SK-N-DZ (cell line): Measurements from ENCODE around the gene DZIP1L. TPM values are rescaled to one million over a fixed set of nuclear protein-coding genes. Genes with fewer than 3 reads are reported as not detected.
"Not testable (repeated sequence)": the region's sequence is repeated elsewhere in the genome, so short reads cannot be mapped to it uniquely, and the experiment has no call there.

Experiments used
- DNase-seq: peaks from one replicate; pipeline ENCODE4 v3.0.0-alpha.2; 2015; ENCODE audit warnings: low spot score
- polyA plus RNA-seq, 2 experiments: library from polyadenylated mRNA; depleted of rRNA; stranded (reverse); fragments of >200 nt; gene quantifications; 2 replicates each; pipeline ENCODE4 v1.2.3, GENCODE V29; 2014

The DZIP1L gene, protein sequence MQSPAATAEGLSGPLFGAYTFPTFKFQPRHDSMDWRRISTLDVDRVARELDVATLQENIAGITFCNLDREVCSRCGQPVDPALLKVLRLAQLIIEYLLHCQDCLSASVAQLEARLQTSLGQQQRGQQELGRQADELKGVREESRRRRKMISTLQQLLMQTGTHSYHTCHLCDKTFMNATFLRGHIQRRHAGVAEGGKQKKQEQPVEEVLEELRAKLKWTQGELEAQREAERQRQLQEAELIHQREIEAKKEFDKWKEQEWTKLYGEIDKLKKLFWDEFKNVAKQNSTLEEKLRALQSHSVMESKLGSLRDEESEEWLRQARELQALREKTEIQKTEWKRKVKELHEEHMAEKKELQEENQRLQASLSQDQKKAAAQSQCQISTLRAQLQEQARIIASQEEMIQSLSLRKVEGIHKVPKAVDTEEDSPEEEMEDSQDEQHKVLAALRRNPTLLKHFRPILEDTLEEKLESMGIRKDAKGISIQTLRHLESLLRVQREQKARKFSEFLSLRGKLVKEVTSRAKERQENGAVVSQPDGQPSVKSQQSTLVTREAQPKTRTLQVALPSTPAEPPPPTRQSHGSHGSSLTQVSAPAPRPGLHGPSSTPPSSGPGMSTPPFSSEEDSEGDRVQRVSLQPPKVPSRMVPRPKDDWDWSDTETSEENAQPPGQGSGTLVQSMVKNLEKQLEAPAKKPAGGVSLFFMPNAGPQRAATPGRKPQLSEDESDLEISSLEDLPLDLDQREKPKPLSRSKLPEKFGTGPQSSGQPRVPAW
- 13.0 and 19.9 TPM in 2 replicates for polyA plus RNA-seq (2014; cell fraction: cytosol; rRNA removed)
- polyA plus RNA-seq (2014; cell fraction: nucleus; rRNA removed): 24.2 and 24.4 TPM in 2 replicates

DNA sequence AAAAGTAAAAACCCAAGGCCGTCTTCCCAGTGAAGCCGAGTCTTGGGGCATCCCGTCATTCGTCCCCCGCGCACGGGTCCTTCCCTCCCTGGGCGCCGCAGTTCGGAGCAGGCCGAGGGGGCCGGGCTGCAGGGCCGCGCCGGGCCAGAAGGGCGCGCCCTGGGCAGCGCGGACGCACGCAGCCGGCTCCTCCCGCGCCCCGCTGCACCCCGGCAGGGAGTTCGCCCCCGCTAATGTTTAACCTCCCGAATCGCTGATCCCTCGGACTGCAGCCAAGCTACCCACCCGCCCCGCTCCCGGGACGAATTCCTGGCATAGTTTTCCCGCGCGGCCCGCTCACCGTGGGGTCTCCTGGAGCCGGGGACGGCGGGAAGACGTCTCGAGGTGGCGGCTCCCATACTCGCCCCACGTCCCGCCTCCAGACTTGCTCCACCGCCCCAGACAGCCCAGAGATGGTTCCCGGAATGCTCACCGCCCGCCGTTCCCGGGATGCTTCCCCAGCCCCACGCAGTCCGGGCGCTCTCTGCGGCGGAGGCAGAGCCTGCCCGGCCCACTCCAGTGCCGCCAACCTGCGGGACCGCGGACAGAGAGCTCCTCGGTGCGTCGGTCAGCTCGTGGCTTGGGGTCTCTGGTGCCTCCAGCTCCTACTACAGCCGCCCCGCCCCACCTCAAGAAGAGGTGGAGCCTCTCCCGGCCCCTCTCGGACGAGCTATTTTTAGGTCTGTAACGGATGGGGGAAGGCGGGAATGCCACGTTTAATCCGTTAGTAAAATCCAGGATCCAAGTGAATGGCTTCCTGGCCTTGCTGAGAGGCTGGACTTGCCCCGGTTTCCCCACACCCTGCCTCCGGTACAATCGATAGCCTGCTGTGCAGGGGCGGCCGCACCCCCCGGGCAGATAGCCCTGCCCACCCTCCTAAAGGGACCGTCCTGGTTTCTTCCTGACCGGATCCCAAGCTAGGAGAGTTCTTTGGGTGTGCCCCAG is at the start of gene DZIP1L:
TSS of gene DZIP1L (minus strand) at position 621 of the 984 bp plus-strand sequence. CDS start 11,637 bp downstream, outside the sequence.
- peak; percentile 82 for DNase-seq

DNA sequence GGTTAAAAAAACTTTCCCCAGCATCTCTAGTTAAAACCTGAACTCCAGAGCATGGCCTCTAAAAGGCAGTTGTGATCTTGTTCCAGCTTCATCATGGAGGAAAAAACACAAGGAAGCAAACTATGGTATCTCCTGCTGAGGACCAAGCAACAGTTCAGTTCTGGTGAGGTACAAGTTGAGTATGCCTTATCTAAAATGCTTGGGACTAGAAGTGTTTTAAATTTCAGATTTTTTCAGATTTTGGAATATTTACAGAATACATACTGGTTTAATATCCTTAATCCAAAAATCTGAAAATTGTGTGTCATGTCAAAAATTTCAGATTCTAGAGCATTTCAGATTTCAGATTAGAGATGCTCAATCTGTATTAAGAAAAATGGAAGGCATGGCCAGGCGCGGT is 49.7 kb upstream of the DZIP1L start:
- DNase-seq: no peak

- DNase-seq: no peak
These were observed 42.3 kb upstream of the DZIP1L start for GRCh38 chr3:138157743-138158142.

DNA sequence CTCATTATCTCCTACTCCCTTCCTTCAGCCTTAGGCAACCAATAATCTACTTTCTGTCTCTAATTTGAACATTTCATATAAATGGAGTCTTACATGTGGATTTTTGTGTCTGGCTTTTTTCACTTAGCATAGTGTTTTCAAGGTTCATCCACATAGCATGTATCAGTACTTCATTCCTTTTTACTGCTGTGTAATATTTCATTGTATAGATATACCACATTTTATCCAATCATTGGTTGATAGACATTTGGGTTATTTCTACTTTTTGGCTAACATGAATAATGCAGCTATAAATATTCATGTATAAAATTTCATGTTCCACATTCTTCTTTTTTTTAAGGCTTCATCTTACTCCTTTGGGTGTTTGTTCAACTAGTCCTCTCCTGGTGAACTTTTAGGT is 39.1 kb upstream of the DZIP1L start:
- DNase-seq: no peak

- DNase-seq: no peak
These were observed 33.1 kb upstream of the DZIP1L start for GRCh38 chr3:138148503-138148902.

DNA sequence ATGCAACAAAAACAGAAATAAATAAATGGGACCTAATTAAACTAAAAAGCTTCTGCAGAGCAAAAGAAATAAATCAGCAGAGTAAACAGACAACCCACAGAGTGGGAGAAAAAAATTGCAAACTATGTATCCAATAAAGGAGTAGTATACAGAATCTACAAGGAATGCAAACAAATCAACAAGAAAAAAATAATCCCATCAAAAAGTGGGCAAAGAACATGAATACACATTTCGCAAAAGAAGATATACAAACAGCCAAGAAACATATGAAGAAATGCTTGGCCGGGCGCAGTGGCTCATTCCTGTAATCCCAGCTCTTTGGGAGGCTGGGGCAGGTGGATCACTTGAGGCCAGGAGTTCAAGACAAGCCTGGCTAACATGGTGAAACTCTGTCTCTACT is 26.8 kb upstream of the DZIP1L start:
- DNase-seq: not testable (repeated sequence)

- no peak for DNase-seq
These were observed 25.5 kb upstream of the DZIP1L start for GRCh38 chr3:138140940-138141339.

DNA sequence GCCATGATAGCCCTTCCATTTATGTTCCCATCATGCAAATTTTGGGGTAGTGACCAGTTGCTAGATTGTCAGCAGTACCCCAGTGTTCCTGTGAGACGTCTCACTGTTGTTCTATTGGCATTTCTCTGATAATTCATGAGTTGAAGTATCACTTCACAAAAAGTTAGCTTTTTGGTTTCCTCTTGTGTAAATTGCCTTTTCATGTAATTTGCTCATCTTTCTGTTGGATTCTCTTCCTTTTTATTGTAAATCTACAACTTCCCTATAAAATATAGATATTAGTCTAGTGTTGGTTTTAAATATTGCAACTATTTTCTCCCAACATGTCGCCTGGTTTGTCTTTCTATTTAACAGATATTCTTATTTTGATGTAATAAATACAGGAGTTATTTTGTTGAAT is 24.3 kb upstream of the DZIP1L start:
- no peak for DNase-seq

DNA sequence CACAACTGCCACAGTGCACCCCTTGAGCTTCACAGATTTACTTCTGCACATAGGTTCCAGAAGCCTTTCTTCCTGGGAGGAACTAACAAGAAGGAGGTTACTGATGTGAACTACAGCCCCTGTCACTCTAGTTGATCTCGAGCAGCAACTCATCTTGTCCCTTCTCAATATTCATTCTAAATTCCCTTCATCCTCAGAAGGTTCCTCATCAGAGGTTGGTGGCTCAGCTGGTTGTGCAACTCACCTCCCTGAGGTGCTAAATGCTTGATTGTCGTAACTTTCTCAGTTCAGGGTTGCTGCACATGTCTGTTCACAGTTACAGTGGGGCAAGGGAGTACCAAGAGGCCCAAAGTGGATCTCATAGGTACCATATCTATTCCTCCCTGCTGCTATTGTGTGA is 22.5 kb upstream of the DZIP1L start:
- DNase-seq: no peak

GRCh38 chr3:138136201-138136600 is 20.8 kb upstream of the DZIP1L start:
- no peak for DNase-seq

- no peak for DNase-seq
These were observed 20.4 kb upstream of the DZIP1L start for GRCh38 chr3:138135833-138136194.

GRCh38 chr3:138135146-138135832 is 19.9 kb upstream of the DZIP1L start:
- no peak for DNase-seq

GRCh38 chr3:138132239-138132638 is 16.8 kb upstream of the DZIP1L start, which contains the start of gene A4GNT:
Gene A4GNT, minus strand, starts transcription at chr3:138132390. Its CDS starts 1,134 bp downstream, at chr3:138131256.
- DNase-seq: no peak

DNA sequence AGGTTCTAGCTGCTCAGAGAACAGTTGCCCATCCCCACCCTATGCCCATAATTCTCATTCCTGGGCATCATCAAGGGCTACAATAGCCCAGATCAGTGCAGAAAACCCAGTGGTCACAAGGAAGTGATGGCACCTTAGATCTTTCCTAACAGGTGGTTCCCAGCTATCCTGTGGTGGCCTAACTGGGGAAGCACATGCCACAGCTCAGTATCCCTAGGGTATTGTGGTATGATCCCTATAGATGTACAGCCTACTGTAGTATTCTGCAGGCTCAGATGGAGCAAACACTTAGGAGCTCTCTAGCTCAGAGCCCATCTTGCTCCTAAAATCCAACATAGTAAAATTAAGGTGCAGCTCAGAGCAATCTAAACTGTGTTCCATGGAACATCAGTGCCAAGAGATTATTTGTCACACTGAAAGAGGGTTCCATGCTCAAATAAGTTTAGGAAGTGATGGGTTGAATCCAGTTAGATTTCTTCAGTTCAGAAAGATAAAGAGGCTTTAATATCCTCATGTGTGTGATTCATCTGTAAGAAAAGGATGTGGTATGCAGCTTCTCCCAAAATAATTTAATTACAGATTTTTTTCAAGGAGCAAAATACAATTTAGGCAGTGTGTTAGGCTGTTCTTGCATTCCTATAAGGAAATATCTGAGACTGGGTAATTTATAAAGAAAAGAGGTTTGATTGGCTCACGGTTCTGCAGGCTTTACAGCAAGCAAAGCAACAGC is 12.4 kb upstream of the DZIP1L start:
- no peak for DNase-seq

GRCh38 chr3:138125548-138126221 is 10.3 kb upstream of the DZIP1L start:
- DNase-seq: peak; percentile 73

- DNase-seq: no peak
These were observed 9.4 kb upstream of the DZIP1L start for GRCh38 chr3:138124706-138125355.

- no peak for DNase-seq
These were observed 8.8 kb upstream of the DZIP1L start for GRCh38 chr3:138124188-138124587.

DNA sequence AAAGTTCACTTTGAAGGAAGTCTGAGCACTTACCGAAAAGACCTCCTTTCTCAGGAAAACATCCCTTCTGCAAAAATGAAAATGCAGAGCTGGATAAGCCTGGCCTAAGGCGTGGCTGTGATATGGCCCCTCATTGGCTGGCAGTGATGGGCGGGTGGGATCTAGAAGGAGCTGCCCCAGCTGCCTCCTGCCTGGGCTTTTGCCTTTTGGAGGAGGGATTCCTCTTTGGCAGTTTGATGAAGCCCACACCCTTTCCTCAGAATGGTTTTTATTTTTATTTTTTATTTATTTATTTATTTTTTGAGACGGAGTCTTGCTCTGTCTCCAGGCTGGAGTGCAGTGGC is 4.0 kb upstream of the DZIP1L start:
- DNase-seq: peak; percentile 47
